HepG2 (cell line): ENCODE measurements around the gene TOB2. TPM values are rescaled to one million over a fixed set of nuclear protein-coding genes. Genes with fewer than 3 reads are reported as not detected.

Experiments used
- ATAC-seq: fragments of 200-7000 bp; cut with Tn5 transposase; 3 replicates; pipeline ENCODE4 v1.9.1; 2020; ENCODE audit warnings: mild to moderate bottlenecking, moderate library complexity
- BruUV-seq: library from RNA; stranded (reverse); fragments of 400-500 nt; replicated peaks from 2 replicates; lab custom pipeline; 2021; lab: Mats Ljungman, UMichigan
- CTCF ChIA-PET: fragments of 300-600 bp; formaldehyde crosslinking; extraction: SDS; loops from one replicate; lab custom pipeline; 2021; ENCODE audit warnings: low total read pairs, inconsistent platforms, low intra/inter-chr PET ratio; lab: Yijun Ruan, JAX
- POLR2A ChIA-PET: fragments of 350-600 bp; sonication (Branson Sonifier 250); formaldehyde crosslinking; loops from one replicate; lab custom pipeline; 2020; ENCODE audit warnings: antibody characterized with exemption, inconsistent platforms; lab: Yijun Ruan, JAX
- DNase-seq: peaks from one replicate; pipeline ENCODE4 v3.0.0-alpha.2; 2015; ENCODE audit warnings: low spot score
- FAIRE-seq: peaks from 3 replicates; lab custom pipeline; 2011; peaks lifted over from hg19 to GRCh38; lab: Jason Lieb, UNC
- H2AFZ ChIP-seq: one replicate; pipeline ENCODE4 v1.6.1; 2011; ENCODE audit warnings: low read length, inconsistent platforms
- H3K27ac ChIP-seq: fragments of 300-600 bp; 3 replicates; pipeline ENCODE4 v1.8.0; 2011; ENCODE audit warnings: mixed run types, mild to moderate bottlenecking, mixed read lengths, low read length, inconsistent platforms; ENCODE audit not compliant: insufficient read depth; ENCODE audit errors: extremely low read length
- H3K27me3 ChIP-seq, 2 experiments: fragments of 200-600 bp in 1 of 2; 2 replicates in 1 of 2; 3 replicates in 1 of 2; pipeline versions ENCODE4 v1.6.0 to v1.8.0; 2011; ENCODE audit warnings: low read length in 2 of 2, mild to moderate bottlenecking in 2 of 2, moderate library complexity in 2 of 2, inconsistent platforms in 1 of 2; ENCODE audit not compliant: insufficient read depth in 2 of 2, control insufficient read depth in 1 of 2
- H3K36me3 ChIP-seq, 2 experiments: fragments of 200-600 bp in 1 of 2; replicated peaks in 1 of 2; 2 replicates in 1 of 2; 3 replicates in 1 of 2; pipeline versions ENCODE4 v1.5.1 to v1.8.0; 2011; ENCODE audit warnings: low read length in 2 of 2, inconsistent platforms in 1 of 2; ENCODE audit not compliant: insufficient read depth in 2 of 2, control insufficient read depth in 1 of 2
- H3K4me1 ChIP-seq: 2 replicates; pipeline ENCODE4 v1.5.1; 2012; ENCODE audit warnings: low read length, inconsistent platforms; ENCODE audit not compliant: insufficient read depth
- H3K4me2 ChIP-seq: 2 replicates; pipeline ENCODE4 v1.6.0; 2011; ENCODE audit warnings: low read depth, low read length, inconsistent platforms
- H3K4me3 ChIP-seq, 3 experiments: fragments of 200-600 bp in 1 of 3; sonication (generic), shearing (Covaris generic) in 1 of 3; replicated peaks in 1 of 3; 2 replicates each; pipeline ENCODE4 v1.5.1; 2011 to 2016; ENCODE audit warnings: low read length in 3 of 3, inconsistent platforms in 2 of 3, low read depth in 2 of 3, mild to moderate bottlenecking in 2 of 3, control low read depth in 1 of 3, mixed read lengths in 1 of 3; ENCODE audit not compliant: insufficient read depth in 1 of 3
- H3K79me2 ChIP-seq: one replicate; pipeline ENCODE4 v1.6.1; 2011; ENCODE audit warnings: low read length, inconsistent platforms; ENCODE audit not compliant: insufficient read depth
- H3K9ac ChIP-seq: 2 replicates; pipeline ENCODE4 v1.6.0; 2011; ENCODE audit warnings: mild to moderate bottlenecking, low read depth, low read length, inconsistent platforms; ENCODE audit not compliant: insufficient read depth
- H3K9me3 ChIP-seq: 2 replicates; pipeline ENCODE4 v1.5.1; 2012; ENCODE audit warnings: mild to moderate bottlenecking, low read length
- H4K20me1 ChIP-seq: 2 replicates; pipeline ENCODE4 v1.6.0; 2011; ENCODE audit warnings: inconsistent platforms, mild to moderate bottlenecking, low read length, moderate library complexity; ENCODE audit not compliant: insufficient read depth
- MAFK ChIP-seq, 2 experiments: IDR thresholded peaks in 1 of 2; conservative IDR thresholded peaks in 1 of 2; 2 replicates each; pipeline ENCODE4 v1.6.1; 2011; ENCODE audit warnings: improper control_type of control experiment in 2 of 2, low read length in 2 of 2
- ZNF143 ChIP-seq: sonication (generic); formaldehyde crosslinking; IDR thresholded peaks from 2 replicates; pipeline ENCODE4 v1.4.0; 2020; ENCODE audit warnings: missing genetic modification reagents
- ZNF772 ChIP-seq: sonication (generic); formaldehyde crosslinking; IDR thresholded peaks from 2 replicates; pipeline ENCODE4 v1.5.0; 2020; ENCODE audit warnings: mild to moderate bottlenecking, missing genetic modification reagents
- WGBS: methylation state at CpG from one replicate; pipeline ENCODE4 v1.1.6; 2017; ENCODE audit warnings: low lambda C conversion rate; 5-methylcytosine and 5-hydroxymethylcytosine counted together
- in situ Hi-C: cut with HindIII; loops from 2 replicates; pipeline ENCODE4 v1.10.0; 2017; ENCODE audit warnings: low pct_unique_long_range_greater_than_20kb; ENCODE audit not compliant: extremely low pct_ligation_motif_present
- intact Hi-C: fragments of 100-400 bp; cut with micrococcal nuclease; formaldehyde crosslinking; loops from one replicate; pipeline ENCODE4 v1.10.0; 2022; ENCODE audit not compliant: unreplicated experiment
- polyA plus RNA-seq, 8 experiments: library from polyadenylated mRNA; depleted of rRNA in 3 of 8; stranded (reverse) in 7 of 8; unstranded in 1 of 8; fragments of >200 nt; fragmentation: Illumina TruSeq in 4 of 8; extraction: Trizol in 4 of 8; gene quantifications; 2 replicates each; pipeline versions ENCODE4 v1.2.1 to v1.2.3, GENCODE V29; 2011 to 2016; ENCODE audit warnings: low read depth in 4 of 8, missing spikeins in 1 of 8, mixed read lengths in 1 of 8; ENCODE audit not compliant: insufficient read depth in 1 of 8
- total RNA-seq, 5 experiments: library from RNA; depleted of rRNA; stranded (reverse); fragments of >200 nt; fragmentation: Illumina TruSeq; extraction: Trizol; gene quantifications; 2 replicates each; pipeline ENCODE4 v1.2.3, GENCODE V29; 2016; ENCODE audit warnings: low read depth in 1 of 5

The TOB2 gene
- total and polyA plus RNA-seq, 2 of the 13 experiments (the other 11 are each of a cell fraction or from before 2014, with no cell fraction given): 12.2 to 13.7 TPM

- H3K79me2 ChIP-seq: peaks cover 71% of the 10 kb centered on the region
- FAIRE-seq (no peak), ATAC-seq (no peak; the same call in 2 of the 3 replicates), DNase-seq (no peak)
- H3K9ac ChIP-seq: no peak overlapping the region
- WGBS: 95% methylated on average over 4 of the region's 4 CpGs
- H2AFZ ChIP-seq: no peak overlapping the region
- no peak overlapping the region for H3K27ac ChIP-seq
- no peak for TF ChIP-seq ZNF143 (CRISPR knock-in tag)
- H3K4me3 ChIP-seq: no peak overlapping the region
- POLR2A ChIA-PET: interaction anchor here (3.2 kb wide), 1 partner anchor 20 kb away, joined by 9 read pairs; the partner anchor contains the start of genes ACO2 and PHF5A
- no peaks in the 10 kb centered on the region for H3K9me3 ChIP-seq
- no peaks in the 10 kb centered on the region; a peak in 1 of 5 replicates for H3K36me3 ChIP-seq
- intact Hi-C loops: no loop called here
- CTCF ChIA-PET: no interaction called here
- in situ Hi-C loops: no loop called here
- H4K20me1 ChIP-seq: peaks cover 7% of the 10 kb centered on the region
- H3K4me1 ChIP-seq: peaks cover 29% of the 10 kb centered on the region
- no TSS peak for BruUV-seq
- no peak overlapping the region for H3K4me2 ChIP-seq
- no peaks in the 10 kb centered on the region for H3K27me3 ChIP-seq
These were observed 41.5 kb upstream of the TOB2 start for GRCh38 chr22:41488076-41488475.

- Histone ChIP-seq H3K27me3 (no peaks in the 10 kb centered on the region), H3K36me3 (no peaks in the 10 kb centered on the region; a peak in 1 of 5 replicates), H3K4me2 (no peak overlapping the region), H4K20me1 (peaks cover 7% of the 10 kb centered on the region), H3K27ac (peak overlapping the region; percentile 16), H3K9ac (no peak overlapping the region), H3K4me3 (no peak overlapping the region), H2AFZ (no peak overlapping the region), H3K79me2 (peaks cover 76% of the 10 kb centered on the region), H3K4me1 (peaks cover 29% of the 10 kb centered on the region), H3K9me3 (no peaks in the 10 kb centered on the region)
- no TSS peak for BruUV-seq
- CTCF ChIA-PET: no interaction called here
- no peak for TF ChIP-seq ZNF772 (CRISPR knock-in tag)
- TF ChIP-seq MAFK (conservative IDR thresholded peaks at IDR 0.05 in 1 of 2, IDR thresholded peaks at IDR 0.05 in 1 of 2; ENCODE audit: low read length in 2 of 2): peak in 1 of 2 experiments; percentile 9; a peak in 1 of 4 replicates
- 81% methylated on average over 8 of the region's 8 CpGs for WGBS
- in situ Hi-C loops (no loop called here), intact Hi-C loops (no loop called here)
- DNase-seq (no peak), ATAC-seq (peak; percentile 37; the same call in 1 of the 3 replicates), FAIRE-seq (peak; percentile 48)
- POLR2A ChIA-PET: interaction anchor here (0.6 to 3.2 kb wide), 3 partner anchors 19 to 81 kb away, joined by 3 to 9 read pairs (median 3); partner anchors contain the start of genes ACO2, PHF5A and TOB2
These were observed 40.7 kb upstream of the TOB2 start for GRCh38 chr22:41487037-41487935.
